GM10266 (cell line): Measurements from ENCODE around the gene NSUN6.

Source experiments
- DNase-seq: peaks from one replicate; pipeline ENCODE4 v3.0.0; 2012; ENCODE audit errors: extremely low spot score
- CTCF ChIP-seq: IDR thresholded peaks from 2 replicates; pipeline ENCODE4 v1.5.1; 2012; ENCODE audit warnings: mild to moderate bottlenecking, low read depth; ENCODE audit not compliant: control insufficient read depth, insufficient read depth; ENCODE audit errors: missing control alignments

NSUN6 gene

GRCh38 chr10:18567343-18567856 is 84.0 kb downstream of the NSUN6 start:
- TF ChIP-seq CTCF = no peak
- no peak for DNase-seq

GRCh38 chr10:18566177-18566576 is 85.2 kb downstream of the NSUN6 start:
- no peak for DNase-seq
- no peak for TF ChIP-seq CTCF

GRCh38 chr10:18565006-18565405 is 86.4 kb downstream of the NSUN6 start:
- no peak for TF ChIP-seq CTCF
- DNase-seq = no peak

- DNase-seq = no peak
These were observed 88.2 kb downstream of the NSUN6 start for GRCh38 chr10:18563003-18563726.

GRCh38 chr10:18561861-18562551 is 89.4 kb downstream of the NSUN6 start:
- no peak for DNase-seq
- TF ChIP-seq CTCF = no peak

More at GRCh38 chr10:18563003-18563726, 88.2 kb downstream of the NSUN6 start:
- TF ChIP-seq CTCF = no peak

- TF ChIP-seq CTCF = no peak
- DNase-seq = no peak
These were observed 93.4 kb downstream of the NSUN6 start for GRCh38 chr10:18557960-18558359.
